Brain microvascular endothelial cell (primary cell): ENCODE measurements around the gene DACH1.

Source experiments
- DNase-seq: peaks from one replicate; pipeline ENCODE4 v3.0.0-alpha.2; 2020
- H3K27ac ChIP-seq: fragments of 250-450 bp; sonication (Bioruptor Pico); 2 replicates; pipeline ENCODE4 v1.5.1; 2020; ENCODE audit warnings: mild to moderate bottlenecking, moderate library complexity
- H3K27me3 ChIP-seq: fragments of 250-450 bp; sonication (Bioruptor Pico); replicated peaks from 2 replicates; pipeline ENCODE4 v1.5.1; 2020; ENCODE audit warnings: mild to moderate bottlenecking
- H3K36me3 ChIP-seq: fragments of 250-450 bp; sonication (Bioruptor Pico); replicated peaks from 2 replicates; pipeline ENCODE4 v1.5.1; 2020; ENCODE audit warnings: mild to moderate bottlenecking
- H3K4me3 ChIP-seq: 2 replicates; pipeline ENCODE4 v1.5.1; 2011; ENCODE audit warnings: low read depth, mild to moderate bottlenecking, control low read depth, low read length, moderate library complexity
- in situ Hi-C: cut with HindIII; loops from 2 replicates; pipeline ENCODE4 v1.10.0; 2017; ENCODE audit warnings: low sequenced_read_pairs, low pct_ligation_motif_present
- TF ChIP-seq, protein P1 (sequence below): IDR thresholded peaks from 2 replicates; pipeline ENCODE4 v1.5.1; 2011; ENCODE audit warnings: low read depth, mild to moderate bottlenecking, moderate library complexity, low read length, control low read depth, inconsistent platforms; ENCODE audit errors: missing control alignments

Gene DACH1

GRCh38 chr13:71695662-71696061 lies 171.3 kb downstream of the DACH1 start:
- in situ Hi-C loops = no loop called here
- no peak overlapping the region for H3K27ac ChIP-seq
- DNase-seq = no peak
- TF ChIP-seq, protein P1, sequence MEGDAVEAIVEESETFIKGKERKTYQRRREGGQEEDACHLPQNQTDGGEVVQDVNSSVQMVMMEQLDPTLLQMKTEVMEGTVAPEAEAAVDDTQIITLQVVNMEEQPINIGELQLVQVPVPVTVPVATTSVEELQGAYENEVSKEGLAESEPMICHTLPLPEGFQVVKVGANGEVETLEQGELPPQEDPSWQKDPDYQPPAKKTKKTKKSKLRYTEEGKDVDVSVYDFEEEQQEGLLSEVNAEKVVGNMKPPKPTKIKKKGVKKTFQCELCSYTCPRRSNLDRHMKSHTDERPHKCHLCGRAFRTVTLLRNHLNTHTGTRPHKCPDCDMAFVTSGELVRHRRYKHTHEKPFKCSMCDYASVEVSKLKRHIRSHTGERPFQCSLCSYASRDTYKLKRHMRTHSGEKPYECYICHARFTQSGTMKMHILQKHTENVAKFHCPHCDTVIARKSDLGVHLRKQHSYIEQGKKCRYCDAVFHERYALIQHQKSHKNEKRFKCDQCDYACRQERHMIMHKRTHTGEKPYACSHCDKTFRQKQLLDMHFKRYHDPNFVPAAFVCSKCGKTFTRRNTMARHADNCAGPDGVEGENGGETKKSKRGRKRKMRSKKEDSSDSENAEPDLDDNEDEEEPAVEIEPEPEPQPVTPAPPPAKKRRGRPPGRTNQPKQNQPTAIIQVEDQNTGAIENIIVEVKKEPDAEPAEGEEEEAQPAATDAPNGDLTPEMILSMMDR = no peak
- H3K27me3 ChIP-seq = no peaks in the 10 kb centered on the region
- no peak overlapping the region for H3K4me3 ChIP-seq
- H3K36me3 ChIP-seq = no peaks in the 10 kb centered on the region

DNA sequence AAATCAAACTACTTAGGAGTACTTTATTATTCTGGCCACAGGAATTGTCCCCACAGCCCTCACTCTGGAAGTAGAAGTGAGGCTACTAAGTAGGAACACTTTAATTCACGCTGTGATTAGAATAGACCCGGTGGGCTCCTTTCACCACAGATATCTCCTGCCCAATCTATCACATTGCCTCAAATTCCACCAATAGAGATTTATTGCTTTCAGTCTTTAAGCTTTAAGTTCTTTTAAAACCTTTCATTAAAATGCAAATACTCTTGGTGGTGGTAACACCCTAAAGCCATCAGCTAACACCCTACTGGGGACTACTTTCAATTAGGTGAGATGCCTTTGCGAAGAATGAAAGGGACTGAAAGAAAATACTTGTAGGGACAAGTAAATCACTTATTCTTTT lies 181.9 kb downstream of the DACH1 start:
- H3K27ac ChIP-seq = no peak overlapping the region
- in situ Hi-C loops = no loop called here
- DNase-seq = no peak
- H3K36me3 ChIP-seq = no peaks in the 10 kb centered on the region
- H3K4me3 ChIP-seq = no peak overlapping the region
- TF ChIP-seq, protein P1 = no peak
- no peaks in the 10 kb centered on the region for H3K27me3 ChIP-seq

- in situ Hi-C loops = no loop called here
- Histone ChIP-seq H3K36me3 (no peaks in the 10 kb centered on the region), H3K27me3 (no peaks in the 10 kb centered on the region), H3K4me3 (no peak overlapping the region), H3K27ac (no peak overlapping the region)
- TF ChIP-seq, protein P1 = no peak
- DNase-seq = no peak
These were observed 184.9 kb downstream of the DACH1 start for GRCh38 chr13:71681901-71682613.

DNA sequence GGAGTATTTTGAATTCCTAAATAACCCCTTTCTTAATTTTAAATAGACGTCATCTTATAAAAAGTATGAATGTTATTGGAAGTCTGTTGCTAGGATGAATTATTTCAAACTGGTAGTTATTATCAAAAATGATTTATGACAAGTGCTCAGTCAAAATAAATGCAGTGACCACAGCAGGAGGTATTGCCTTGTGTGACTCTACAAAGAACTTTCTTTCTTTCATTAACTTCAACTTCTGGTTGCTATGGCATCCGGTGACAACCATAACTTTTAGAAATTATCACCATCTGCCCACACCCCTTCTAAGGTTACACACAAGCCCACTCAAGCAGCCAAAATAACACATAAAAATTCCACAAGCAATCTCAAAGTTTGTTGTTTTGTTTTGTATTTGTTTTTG lies 189.9 kb downstream of the DACH1 start:
- TF ChIP-seq, protein P1 = no peak
- H3K4me3 ChIP-seq = no peak overlapping the region
- DNase-seq = no peak
- H3K27me3 ChIP-seq = no peaks in the 10 kb centered on the region
- no peaks in the 10 kb centered on the region for H3K36me3 ChIP-seq
- no peak overlapping the region for H3K27ac ChIP-seq
- in situ Hi-C loops = no loop called here

- Histone ChIP-seq H3K36me3 (no peaks in the 10 kb centered on the region), H3K4me3 (no peak overlapping the region), H3K27ac (no peak overlapping the region), H3K27me3 (no peaks in the 10 kb centered on the region)
- DNase-seq = no peak
- TF ChIP-seq, protein P1 = peak; percentile 25
- in situ Hi-C loops = no loop called here
These were observed 194.5 kb downstream of the DACH1 start for GRCh38 chr13:71672512-71672911.

GRCh38 chr13:71663431-71663830 lies 203.6 kb downstream of the DACH1 start:
- Histone ChIP-seq H3K4me3 (no peak overlapping the region), H3K36me3 (no peaks in the 10 kb centered on the region), H3K27ac (no peak overlapping the region), H3K27me3 (no peaks in the 10 kb centered on the region)
- in situ Hi-C loops = no loop called here
- DNase-seq = no peak
- TF ChIP-seq, protein P1 = no peak
